Astrocyte of the spinal cord (primary cell): Measurements from ENCODE around the gene LMO1.

Source experiments
- DNase-seq: peaks from one replicate; pipeline ENCODE4 v3.0.0; 2011; ENCODE audit warnings: low read depth, low spot score
- H3K4me3 ChIP-seq: 2 replicates; pipeline ENCODE4 v1.5.1; 2011; ENCODE audit warnings: low read depth, mild to moderate bottlenecking, low read length, moderate library complexity
- CTCF ChIP-seq: IDR thresholded peaks from 2 replicates; pipeline ENCODE4 v1.5.1; 2012; ENCODE audit warnings: low read depth, mild to moderate bottlenecking, low read length, inconsistent platforms
- in situ Hi-C: cut with HindIII; loops from 2 replicates; pipeline ENCODE4 v1.10.0; 2017; ENCODE audit warnings: low sequenced_read_pairs

The LMO1 gene

DNA sequence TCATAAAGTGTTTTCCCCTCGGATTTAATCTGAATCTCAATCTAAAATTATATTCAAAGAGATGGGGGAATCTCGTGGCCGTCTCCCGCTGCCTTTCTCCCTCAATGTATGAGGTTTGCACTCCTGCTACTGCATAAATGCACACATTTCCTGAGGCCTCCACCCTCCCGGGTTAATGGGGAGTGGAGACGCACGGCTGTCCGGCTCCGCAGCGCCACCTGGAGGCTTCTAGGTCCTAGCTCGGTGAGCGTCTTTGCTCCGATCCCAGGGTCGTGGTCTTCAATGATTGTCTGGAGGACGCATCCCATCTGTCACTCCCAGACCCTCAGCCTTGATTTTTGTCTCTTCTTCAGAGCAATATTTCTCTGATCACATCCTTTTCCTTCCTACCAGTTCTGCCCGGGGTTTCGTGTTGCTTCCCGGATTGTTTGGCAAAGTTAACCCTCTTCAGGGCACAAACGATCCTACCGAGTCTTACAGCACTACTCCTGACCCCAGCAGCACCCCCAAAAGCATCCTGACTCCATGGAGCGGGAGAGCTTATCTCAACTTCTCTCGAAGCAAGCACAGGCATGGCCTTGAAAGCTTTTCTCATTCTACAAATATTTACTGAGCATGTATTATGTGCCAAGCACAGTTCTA, at the start of gene LMO1:
LMO1 (minus strand) TSS at position 110 of the 642 bp plus-strand sequence. CDS start 516 bp downstream, outside the sequence.
- peak within 1 kb of the TSS; percentile 22 for H3K4me3 ChIP-seq
- in situ Hi-C loops: no loop called here
- peak; percentile 71 for DNase-seq
- TF ChIP-seq CTCF: peak; percentile 94

DNA sequence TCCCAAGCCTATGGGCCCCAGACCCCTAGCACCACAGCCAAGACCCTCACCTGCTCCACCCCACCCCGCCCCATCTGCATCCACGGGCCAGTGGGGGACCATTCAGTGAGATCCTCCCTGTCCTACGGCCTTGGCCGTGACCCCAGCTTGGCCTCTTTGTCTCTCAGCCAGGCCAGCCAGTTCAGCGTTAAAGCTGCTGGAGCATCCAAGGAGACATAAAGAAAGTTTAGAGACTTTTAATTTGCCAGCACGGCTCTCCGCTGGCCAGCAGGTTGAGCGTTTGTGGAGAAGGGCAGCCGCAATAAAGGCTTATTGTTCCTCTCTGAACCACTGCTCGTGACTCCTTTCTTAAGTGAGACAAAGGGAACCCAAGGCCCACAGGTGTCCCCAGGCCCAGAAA, 49.3 kb upstream of the LMO1 start:
- in situ Hi-C loops: no loop called here
- no peak for TF ChIP-seq CTCF
- no peak overlapping the region for H3K4me3 ChIP-seq
- no peak for DNase-seq

DNA sequence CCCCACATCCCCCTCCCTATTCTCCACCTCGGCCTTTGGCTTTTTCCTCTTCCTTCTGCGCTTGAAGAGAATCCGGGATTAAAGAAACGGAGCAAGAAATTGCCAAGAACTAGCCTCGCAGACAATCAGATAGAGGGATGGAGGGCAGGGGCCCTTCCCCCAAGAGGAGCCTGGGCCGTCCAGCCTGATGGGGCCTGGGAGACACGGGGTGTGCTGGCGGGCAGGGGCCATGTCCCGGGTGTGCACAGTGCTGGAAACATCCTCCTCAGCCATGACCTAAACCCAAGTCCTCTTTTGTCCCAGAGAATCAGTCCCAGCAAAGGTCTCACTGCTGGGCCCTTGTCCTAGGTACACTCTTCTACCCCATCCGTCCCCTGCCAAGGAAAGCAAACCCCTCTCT, 47.7 kb upstream of the LMO1 start:
- TF ChIP-seq CTCF: no peak
- H3K4me3 ChIP-seq: no peak overlapping the region
- DNase-seq: no peak
- in situ Hi-C loops: no loop called here

DNA sequence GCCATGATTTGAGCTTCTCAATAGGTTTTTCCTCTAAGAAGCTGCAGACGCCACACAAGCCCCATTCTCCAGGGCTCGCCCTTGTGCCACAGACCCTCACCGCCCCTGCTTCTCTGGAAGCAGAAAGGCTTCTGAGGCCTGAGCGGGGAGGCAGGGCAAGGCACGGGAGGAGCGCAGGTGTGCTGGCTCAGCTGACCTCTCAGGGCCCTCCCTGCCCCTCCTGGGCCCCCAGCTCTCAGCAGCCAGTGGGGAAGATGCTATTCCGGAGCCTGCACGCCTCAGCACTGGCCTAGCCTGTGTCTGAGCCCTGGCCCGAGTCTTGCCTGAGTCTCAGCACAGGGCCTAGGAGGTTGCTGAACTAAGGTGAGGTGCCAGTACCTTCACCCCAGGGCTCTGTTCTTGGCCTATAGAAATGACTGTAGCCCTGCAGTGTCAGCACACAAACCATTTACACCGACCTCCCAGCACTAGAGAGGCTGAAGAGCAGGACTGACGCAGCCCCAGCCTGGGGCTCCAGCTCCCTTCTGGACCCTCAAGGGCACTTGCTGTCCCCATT, 47.1 kb upstream of the LMO1 start:
- no peak for TF ChIP-seq CTCF
- in situ Hi-C loops: no loop called here
- H3K4me3 ChIP-seq: no peak overlapping the region
- DNase-seq: no peak

GRCh38 chr11:8309862-8310261, 46.2 kb upstream of the LMO1 start:
- H3K4me3 ChIP-seq: no peak overlapping the region
- in situ Hi-C loops: no loop called here
- no peak for DNase-seq
- no peak for TF ChIP-seq CTCF

GRCh38 chr11:8309311-8309710, 45.6 kb upstream of the LMO1 start:
- in situ Hi-C loops: no loop called here
- no peak for TF ChIP-seq CTCF
- no peak overlapping the region for H3K4me3 ChIP-seq
- no peak for DNase-seq

- DNase-seq: no peak
- in situ Hi-C loops: no loop called here
- TF ChIP-seq CTCF: no peak
- H3K4me3 ChIP-seq: no peak overlapping the region
Measured at GRCh38 chr11:8307601-8308000, 43.9 kb upstream of the LMO1 start.
